GM12865 (cell line): Measurements from ENCODE around the gene CACFD1.

Experiments used
- DNase-seq: peaks from one replicate; pipeline ENCODE4 v3.0.0; 2010; ENCODE audit warnings: low read depth
- H3K4me3 ChIP-seq: 2 replicates; pipeline ENCODE4 v1.5.1; 2011; ENCODE audit warnings: mild to moderate bottlenecking, low read depth, low read length, control low read depth
- CTCF ChIP-seq: IDR thresholded peaks from 2 replicates; pipeline ENCODE4 v1.5.1; 2011; ENCODE audit warnings: low read length, control low read depth, low read depth, inconsistent platforms; ENCODE audit not compliant: insufficient read depth; ENCODE audit errors: missing control alignments

CACFD1 gene

GRCh38 chr9:133489253-133490190 lies 29.7 kb downstream of the CACFD1 start:
- no peak for DNase-seq
- no peak for TF ChIP-seq CTCF
- no peak overlapping the region for H3K4me3 ChIP-seq

GRCh38 chr9:133490201-133490681 lies 30.5 kb downstream of the CACFD1 start:
- DNase-seq, result no peak
- no peak for TF ChIP-seq CTCF
- no peak overlapping the region for H3K4me3 ChIP-seq

- H3K4me3 ChIP-seq, result no peak overlapping the region
- no peak for DNase-seq
- no peak for TF ChIP-seq CTCF
Measured at GRCh38 chr9:133490865-133491655, 31.3 kb downstream of the CACFD1 start.

- no peak for DNase-seq
- no peak overlapping the region for H3K4me3 ChIP-seq
- no peak for TF ChIP-seq CTCF
Measured at GRCh38 chr9:133491656-133491925, 31.8 kb downstream of the CACFD1 start.

- no peak for DNase-seq
- TF ChIP-seq CTCF, result no peak
- H3K4me3 ChIP-seq, result no peak overlapping the region
Measured at GRCh38 chr9:133492061-133493021, 32.6 kb downstream of the CACFD1 start.

- no peak for TF ChIP-seq CTCF
- no peak for DNase-seq
- H3K4me3 ChIP-seq, result no peak overlapping the region
Measured at GRCh38 chr9:133493428-133493827, 33.6 kb downstream of the CACFD1 start.
